Chondrocyte (in vitro differentiated cells): ENCODE measurements around the gene SGO2. TPM values are rescaled to one million over a fixed set of nuclear protein-coding genes. Genes with fewer than 3 reads are reported as not detected.
"Not testable (repeated sequence)": the region's sequence is repeated elsewhere in the genome, so short reads cannot be mapped to it uniquely, and the experiment has no call there.

Experiments
- DNase-seq: peaks from one replicate; pipeline ENCODE4 v3.0.0; 2021; ENCODE audit warnings: mixed read lengths, low spot score
- H3K27ac Mint-ChIP-seq: one replicate; pipeline ENCODE4 v1.8.0; 2021; ENCODE audit warnings: mild to moderate bottlenecking, moderate library complexity, mixed read lengths; ENCODE audit not compliant: unreplicated experiment
- H3K27me3 Mint-ChIP-seq: 2 replicates; pipeline ENCODE4 v1.8.0; 2021; ENCODE audit warnings: low read depth, mixed read lengths
- H3K36me3 Mint-ChIP-seq: 2 replicates; pipeline ENCODE4 v1.8.0; 2021; ENCODE audit warnings: low read depth, mixed read lengths
- H3K4me1 Mint-ChIP-seq: 2 replicates; pipeline ENCODE4 v1.8.0; 2021; ENCODE audit warnings: low read depth, mild to moderate bottlenecking, mixed read lengths
- H3K4me3 Mint-ChIP-seq: one replicate; pipeline ENCODE4 v1.8.0; 2021; ENCODE audit warnings: mild to moderate bottlenecking, moderate library complexity, mixed read lengths; ENCODE audit not compliant: unreplicated experiment
- H3K9me3 Mint-ChIP-seq: 2 replicates; pipeline ENCODE4 v1.8.0; 2021; ENCODE audit warnings: low read depth, mixed read lengths
- CTCF ChIP-seq: fragments of 200-600 bp; sonication (generic); IDR thresholded peaks from 2 replicates; pipeline ENCODE4 v1.5.0; 2021; ENCODE audit warnings: antibody characterized with exemption, mild to moderate bottlenecking, moderate library complexity
- total RNA-seq: library from RNA; stranded (reverse); gene quantifications from 3 replicates; pipeline ENCODE4 v1.2.1, GENCODE V29; 2021

The SGO2 gene
- total RNA-seq, 1 donor from 2014 or later = 5.7 TPM

GRCh38 chr2:200528228-200528627 is 2.2 kb downstream of the SGO2 start:
- no peak for TF ChIP-seq CTCF
- peaks cover 15% of the 10 kb centered on the region for H3K4me1 Mint-ChIP-seq
- no peaks in the 10 kb centered on the region for H3K36me3 Mint-ChIP-seq
- no peak for DNase-seq
- H3K9me3 Mint-ChIP-seq = no peaks in the 10 kb centered on the region
- H3K27me3 Mint-ChIP-seq = peaks cover 4% of the 10 kb centered on the region
- H3K4me3 Mint-ChIP-seq = no peak overlapping the region
- no peak overlapping the region for H3K27ac Mint-ChIP-seq

- H3K4me3 Mint-ChIP-seq = no peak overlapping the region
- H3K36me3 Mint-ChIP-seq = no peaks in the 10 kb centered on the region
- no peak overlapping the region for H3K27ac Mint-ChIP-seq
- H3K4me1 Mint-ChIP-seq = peaks cover 12% of the 10 kb centered on the region
- H3K27me3 Mint-ChIP-seq = no peaks in the 10 kb centered on the region
- H3K9me3 Mint-ChIP-seq = no peaks in the 10 kb centered on the region
- no peak for TF ChIP-seq CTCF
- no peak for DNase-seq
Observed at GRCh38 chr2:200533754-200534153, 7.7 kb downstream of the SGO2 start.

GRCh38 chr2:200534572-200534971 is 8.6 kb downstream of the SGO2 start:
- no peak for DNase-seq
- Mint-ChIP-seq H3K27ac (peak overlapping the region; percentile 39), H3K36me3 (no peaks in the 10 kb centered on the region), H3K4me1 (peaks cover 12% of the 10 kb centered on the region), H3K27me3 (no peaks in the 10 kb centered on the region), H3K9me3 (no peaks in the 10 kb centered on the region), H3K4me3 (no peak overlapping the region)
- TF ChIP-seq CTCF = no peak

- Mint-ChIP-seq H3K4me3 (no peak overlapping the region), H3K9me3 (no peaks in the 10 kb centered on the region), H3K27me3 (no peaks in the 10 kb centered on the region), H3K36me3 (peaks cover 4% of the 10 kb centered on the region), H3K4me1 (peaks cover 12% of the 10 kb centered on the region), H3K27ac (no peak overlapping the region)
- TF ChIP-seq CTCF = no peak
- DNase-seq = no peak
Observed at GRCh38 chr2:200538139-200538538, 12.1 kb downstream of the SGO2 start.

GRCh38 chr2:200540793-200541192 is 14.8 kb downstream of the SGO2 start:
- no peak for TF ChIP-seq CTCF
- no peaks in the 10 kb centered on the region for H3K4me1 Mint-ChIP-seq
- H3K27ac Mint-ChIP-seq = no peak overlapping the region
- H3K36me3 Mint-ChIP-seq = peaks cover 4% of the 10 kb centered on the region
- no peaks in the 10 kb centered on the region for H3K9me3 Mint-ChIP-seq
- no peak overlapping the region for H3K4me3 Mint-ChIP-seq
- no peaks in the 10 kb centered on the region for H3K27me3 Mint-ChIP-seq
- DNase-seq = no peak

GRCh38 chr2:200566596-200566995 is 40.6 kb downstream of the SGO2 start:
- H3K4me1 Mint-ChIP-seq, H3K4me3 Mint-ChIP-seq, H3K27me3 Mint-ChIP-seq, DNase-seq, H3K27ac Mint-ChIP-seq: not testable (repeated sequence)
- peaks cover 19% of the 10 kb centered on the region for H3K36me3 Mint-ChIP-seq
- peaks cover 17% of the 10 kb centered on the region for H3K9me3 Mint-ChIP-seq
